GM23248 (cell line): Measurements from ENCODE around the gene BOD1.

ENCODE experiments used
- EZH2 ChIP-seq: fragments of 200-600 bp; sonication (generic); IDR thresholded peaks from 2 replicates; pipeline ENCODE4 v1.6.1; 2018; ENCODE audit warnings: antibody characterized with exemption, mild to moderate bottlenecking; ENCODE audit not compliant: insufficient read depth, poor library complexity, severe bottlenecking
- EZH2phosphoT487 ChIP-seq: fragments of 200-600 bp; sonication (generic); IDR thresholded peaks from 2 replicates; pipeline ENCODE4 v1.6.1; 2018; ENCODE audit warnings: antibody characterized with exemption, moderate library complexity, mild to moderate bottlenecking, low read depth; ENCODE audit not compliant: insufficient read depth

DNA sequence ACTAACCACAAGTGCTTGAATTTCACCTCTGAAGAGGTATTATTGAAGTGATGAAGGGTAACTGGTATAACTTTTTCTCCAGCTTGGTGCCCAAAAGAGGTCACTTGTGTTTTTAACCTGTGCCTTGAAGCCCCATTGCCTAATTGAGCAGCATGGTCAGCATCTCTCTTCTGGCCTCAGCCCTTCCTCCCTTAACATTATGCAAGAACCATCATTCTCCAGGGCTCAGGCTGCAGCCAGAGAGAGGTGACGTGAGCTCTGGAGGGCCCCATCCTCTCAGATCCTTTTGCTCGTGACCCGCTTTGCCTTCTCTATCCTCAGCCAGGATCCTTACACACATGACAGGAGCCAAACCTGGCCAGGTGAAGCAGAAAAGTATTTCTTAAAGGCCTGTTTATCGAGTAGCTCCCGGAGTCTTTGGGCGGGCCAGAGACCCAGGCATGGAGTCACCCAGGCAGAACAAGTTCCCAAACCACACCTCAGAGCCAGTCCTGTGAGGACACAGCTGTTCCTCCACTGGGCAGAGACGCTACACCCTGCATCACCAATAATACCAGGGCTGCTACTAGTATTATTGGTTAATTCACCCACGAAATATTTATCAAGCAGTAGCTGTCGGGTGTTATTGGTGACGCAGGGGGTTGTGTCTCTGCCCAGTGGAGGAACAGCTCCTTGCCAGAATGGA is 29.6 kb upstream of the BOD1 start:
- no peak for TF ChIP-seq EZH2
- no peak for TF ChIP-seq EZH2phosphoT487
